Measurements from ENCODE around the gene NCAPD2. TPM values are rescaled to one million over a fixed set of nuclear protein-coding genes. Genes with fewer than 3 reads are reported as not detected.

Gene NCAPD2
- total RNA-seq, 1 experiment from 2014 or later: 204 TPM

- Mint-ChIP-seq H3K36me3 (ENCODE audit: insufficient read depth, unreplicated experiment) (peaks cover 98% of the 10 kb centered on the region), H3K27me3 (ENCODE audit: insufficient read depth, unreplicated experiment) (no peaks in the 10 kb centered on the region), H3K27ac (ENCODE audit: unreplicated experiment) (peak overlapping the region; percentile 97), H3K9me3 (ENCODE audit: unreplicated experiment) (no peaks in the 10 kb centered on the region), H3K4me3 (ENCODE audit: unreplicated experiment) (peak overlapping the region; percentile 91), H3K4me1 (ENCODE audit: low read depth, unreplicated experiment) (peaks cover 45% of the 10 kb centered on the region)
- no peaks in the 10 kb centered on the region for H3K9me3 ChIP-seq
- ChIA-PET CTCF (interaction anchor here (0.7 to 1.4 kb wide), 2 partner anchors 16 to 20 kb away, joined by 4 to 5 read pairs; no protein-coding TSS in a partner anchor), POLR2A (interaction anchor here (0.8 to 2.7 kb wide), 10 partner anchors 16 to 172 kb away, joined by 3 to 57 read pairs (median 16); partner anchors contain the start of genes IFFO1, MRPL51, VAMP1 and ZNF384)
- H3K4me1 ChIP-seq: peaks cover 26% of the 10 kb centered on the region
- no TSS peak for BruUV-seq (replicated peaks)
- H3K36me3 ChIP-seq (ENCODE audit: control insufficient read depth, insufficient read depth, low read length): peaks cover 20% of the 10 kb centered on the region
- intact Hi-C loops (cut with micrococcal nuclease; ENCODE audit: unreplicated experiment): loop anchor here (1.0 kb wide), 3 partner anchors 33 to 65 kb away; partner anchors contain the start of genes NCAPD2, NOP2 and VAMP1
- no peaks in the 10 kb centered on the region for H3K27me3 ChIP-seq (replicated peaks; ENCODE audit: control insufficient read depth, insufficient read depth, low read length)
- peak; percentile 78 to 79 for DNase-seq
- H3K4me3 ChIP-seq (ENCODE audit: low read depth, low read length): peak overlapping the region; percentile 93
- no peak for TF ChIP-seq CTCF (IDR thresholded peaks at IDR 0.05; ENCODE audit: insufficient read depth in 1 of 2, low read depth in 1 of 2, low read length in 1 of 2, severe bottlenecking in 1 of 2, unreplicated experiment in 1 of 2)
Observed at GRCh38 chr12:6534945-6535696, 41.2 kb downstream of the NCAPD2 start.

- Histone ChIP-seq H3K9me3 (no peaks in the 10 kb centered on the region), H3K36me3 (ENCODE audit: control insufficient read depth, insufficient read depth, low read length) (peaks cover 20% of the 10 kb centered on the region), H3K4me1 (peaks cover 24% of the 10 kb centered on the region), H3K4me3 (ENCODE audit: low read depth, low read length) (peak overlapping the region; percentile 93), H3K27me3 (replicated peaks; ENCODE audit: control insufficient read depth, insufficient read depth, low read length) (no peaks in the 10 kb centered on the region)
- H3K4me1 Mint-ChIP-seq (ENCODE audit: low read depth, unreplicated experiment): peaks cover 45% of the 10 kb centered on the region
- no peak for DNase-seq
- intact Hi-C loops (cut with micrococcal nuclease; ENCODE audit: unreplicated experiment): no loop called here
- peak overlapping the region; percentile 97 for H3K27ac Mint-ChIP-seq (ENCODE audit: unreplicated experiment)
- TF ChIP-seq CTCF (IDR thresholded peaks at IDR 0.05; ENCODE audit: insufficient read depth in 1 of 2, low read depth in 1 of 2, low read length in 1 of 2, severe bottlenecking in 1 of 2, unreplicated experiment in 1 of 2): no peak
- no peaks in the 10 kb centered on the region for H3K9me3 Mint-ChIP-seq (ENCODE audit: unreplicated experiment)
- POLR2A ChIA-PET: interaction anchor here (2.2 to 2.7 kb wide), 2 partner anchors 43 to 65 kb away, joined by 44 to 57 read pairs; partner anchors contain the start of genes MRPL51 and VAMP1
- no TSS peak for BruUV-seq (replicated peaks)
- peaks cover 98% of the 10 kb centered on the region for H3K36me3 Mint-ChIP-seq (ENCODE audit: insufficient read depth, unreplicated experiment)
- no peaks in the 10 kb centered on the region for H3K27me3 Mint-ChIP-seq (ENCODE audit: insufficient read depth, unreplicated experiment)
- H3K4me3 Mint-ChIP-seq (ENCODE audit: unreplicated experiment): peak overlapping the region; percentile 91
- CTCF ChIA-PET: interaction anchor here (1.4 kb wide), 1 partner anchor 21 kb away, joined by 4 read pairs; no protein-coding TSS in a partner anchor
Observed at GRCh38 chr12:6535697-6535946, 41.7 kb downstream of the NCAPD2 start.

GRCh38 chr12:6535960-6536847 lies 42.3 kb downstream of the NCAPD2 start:
- ChIA-PET POLR2A (interaction anchor here (2.2 to 2.7 kb wide), 2 partner anchors 43 to 66 kb away, joined by 44 to 57 read pairs; partner anchors contain the start of genes MRPL51 and VAMP1), CTCF (interaction anchor here (1.4 kb wide), 2 partner anchors 13 to 21 kb away, joined by 4 to 9 read pairs; no protein-coding TSS in a partner anchor)
- Mint-ChIP-seq H3K27ac (ENCODE audit: unreplicated experiment) (peak overlapping the region; percentile 97), H3K4me1 (ENCODE audit: low read depth, unreplicated experiment) (peaks cover 42% of the 10 kb centered on the region), H3K9me3 (ENCODE audit: unreplicated experiment) (no peaks in the 10 kb centered on the region), H3K4me3 (ENCODE audit: unreplicated experiment) (peak overlapping the region; percentile 91), H3K27me3 (ENCODE audit: insufficient read depth, unreplicated experiment) (no peaks in the 10 kb centered on the region), H3K36me3 (ENCODE audit: insufficient read depth, unreplicated experiment) (peaks cover 94% of the 10 kb centered on the region)
- H3K4me3 ChIP-seq (ENCODE audit: low read depth, low read length): peak overlapping the region; percentile 93
- no TSS peak for BruUV-seq (replicated peaks)
- peaks cover 16% of the 10 kb centered on the region for H3K36me3 ChIP-seq (ENCODE audit: control insufficient read depth, insufficient read depth, low read length)
- TF ChIP-seq CTCF (IDR thresholded peaks at IDR 0.05; ENCODE audit: insufficient read depth in 1 of 2, low read depth in 1 of 2, low read length in 1 of 2, severe bottlenecking in 1 of 2, unreplicated experiment in 1 of 2): no peak
- H3K4me1 ChIP-seq: peaks cover 26% of the 10 kb centered on the region
- H3K9me3 ChIP-seq: no peaks in the 10 kb centered on the region
- intact Hi-C loops (cut with micrococcal nuclease; ENCODE audit: unreplicated experiment): no loop called here
- DNase-seq: no peak
- no peaks in the 10 kb centered on the region for H3K27me3 ChIP-seq (replicated peaks; ENCODE audit: control insufficient read depth, insufficient read depth, low read length)
